ENCODE measurements around the gene ATXN3.

ATXN3 gene

GRCh38 chr14:92088494-92088893, 17.9 kb downstream of the ATXN3 start:
- Histone ChIP-seq H3K27me3 (ENCODE audit: control insufficient read depth, low read length) (no peaks in the 10 kb centered on the region), H3K9me3 (ENCODE audit: control insufficient read depth, insufficient read depth, low read length) (no peaks in the 10 kb centered on the region), H3K79me2 (ENCODE audit: control insufficient read depth, low read length) (no peaks in the 10 kb centered on the region), H3K36me3 (ENCODE audit: control insufficient read depth, low read length) (peaks cover 7% of the 10 kb centered on the region), H3F3A (ENCODE audit: control insufficient read depth, insufficient read depth) (no peaks in the 10 kb centered on the region), H4K20me1 (ENCODE audit: control insufficient read depth, insufficient read depth, low read depth, low read length) (no peaks in the 10 kb centered on the region), H3K4me3 (ENCODE audit: low read length) (no peak overlapping the region), H3K4me1 (ENCODE audit: control insufficient read depth, low read length) (no peaks in the 10 kb centered on the region), H3K4me2 (ENCODE audit: low read length) (no peak overlapping the region), H3K9me2 (replicated peaks; ENCODE audit: control insufficient read depth, low read length) (no peaks in the 10 kb centered on the region), H3K27ac (ENCODE audit: low read depth, low read length) (no peak overlapping the region)
- no peak for TF ChIP-seq EZH2phosphoT487 (IDR thresholded peaks at IDR 0.05; ENCODE audit: borderline replicate concordance, low read length)
- TF ChIP-seq CTCF (IDR thresholded peaks at IDR 0.05; ENCODE audit: low read depth, low read length, poor library complexity, severe bottlenecking), result no peak

GRCh38 chr14:92074555-92074954, 31.8 kb downstream of the ATXN3 start:
- Histone ChIP-seq H3K36me3 (ENCODE audit: control insufficient read depth, low read length) (peaks cover 23% of the 10 kb centered on the region), H3K79me2 (ENCODE audit: control insufficient read depth, low read length) (no peaks in the 10 kb centered on the region), H3K4me1 (ENCODE audit: control insufficient read depth, low read length) (no peaks in the 10 kb centered on the region), H3K4me2 (ENCODE audit: low read length) (no peak overlapping the region), H3K9me3 (ENCODE audit: control insufficient read depth, insufficient read depth, low read length) (no peaks in the 10 kb centered on the region), H3K4me3 (ENCODE audit: low read length) (no peak overlapping the region), H3K9me2 (replicated peaks; ENCODE audit: control insufficient read depth, low read length) (no peaks in the 10 kb centered on the region), H4K20me1 (ENCODE audit: control insufficient read depth, insufficient read depth, low read depth, low read length) (no peaks in the 10 kb centered on the region), H3K27me3 (ENCODE audit: control insufficient read depth, low read length) (no peaks in the 10 kb centered on the region), H3F3A (ENCODE audit: control insufficient read depth, insufficient read depth) (no peaks in the 10 kb centered on the region), H3K27ac (ENCODE audit: low read depth, low read length) (no peak overlapping the region)
- TF ChIP-seq CTCF (IDR thresholded peaks at IDR 0.05; ENCODE audit: low read depth, low read length, poor library complexity, severe bottlenecking), result no peak
- TF ChIP-seq EZH2phosphoT487 (IDR thresholded peaks at IDR 0.05; ENCODE audit: borderline replicate concordance, low read length), result no peak

- TF ChIP-seq EZH2phosphoT487 (IDR thresholded peaks at IDR 0.05; ENCODE audit: borderline replicate concordance, low read length) (no peak), CTCF (IDR thresholded peaks at IDR 0.05; ENCODE audit: low read depth, low read length, poor library complexity, severe bottlenecking) (no peak)
- H4K20me1 ChIP-seq (ENCODE audit: control insufficient read depth, insufficient read depth, low read depth, low read length), result no peaks in the 10 kb centered on the region
- H3K27ac ChIP-seq (ENCODE audit: low read depth, low read length), result no peak overlapping the region
- no peaks in the 10 kb centered on the region for H3K36me3 ChIP-seq (ENCODE audit: control insufficient read depth, low read length)
- H3K4me1 ChIP-seq (ENCODE audit: control insufficient read depth, low read length), result no peaks in the 10 kb centered on the region
- H3K27me3 ChIP-seq (ENCODE audit: control insufficient read depth, low read length), result no peaks in the 10 kb centered on the region
- no peaks in the 10 kb centered on the region for H3F3A ChIP-seq (ENCODE audit: control insufficient read depth, insufficient read depth)
- no peaks in the 10 kb centered on the region for H3K9me3 ChIP-seq (ENCODE audit: control insufficient read depth, insufficient read depth, low read length)
- no peaks in the 10 kb centered on the region for H3K79me2 ChIP-seq (ENCODE audit: control insufficient read depth, low read length)
- no peak overlapping the region for H3K4me3 ChIP-seq (ENCODE audit: low read length)
- H3K9me2 ChIP-seq (replicated peaks; ENCODE audit: control insufficient read depth, low read length), result no peaks in the 10 kb centered on the region
- H3K4me2 ChIP-seq (ENCODE audit: low read length), result no peak overlapping the region
These were observed 48.1 kb downstream of the ATXN3 start for GRCh38 chr14:92058006-92058917.

All from DOHH2 (cell line).